ENCODE results near the gene TXNDC11.
"Not testable (repeated sequence)": the region's sequence is repeated elsewhere in the genome, so short reads cannot be mapped to it uniquely, and the experiment has no call there.

Gene TXNDC11

DNA sequence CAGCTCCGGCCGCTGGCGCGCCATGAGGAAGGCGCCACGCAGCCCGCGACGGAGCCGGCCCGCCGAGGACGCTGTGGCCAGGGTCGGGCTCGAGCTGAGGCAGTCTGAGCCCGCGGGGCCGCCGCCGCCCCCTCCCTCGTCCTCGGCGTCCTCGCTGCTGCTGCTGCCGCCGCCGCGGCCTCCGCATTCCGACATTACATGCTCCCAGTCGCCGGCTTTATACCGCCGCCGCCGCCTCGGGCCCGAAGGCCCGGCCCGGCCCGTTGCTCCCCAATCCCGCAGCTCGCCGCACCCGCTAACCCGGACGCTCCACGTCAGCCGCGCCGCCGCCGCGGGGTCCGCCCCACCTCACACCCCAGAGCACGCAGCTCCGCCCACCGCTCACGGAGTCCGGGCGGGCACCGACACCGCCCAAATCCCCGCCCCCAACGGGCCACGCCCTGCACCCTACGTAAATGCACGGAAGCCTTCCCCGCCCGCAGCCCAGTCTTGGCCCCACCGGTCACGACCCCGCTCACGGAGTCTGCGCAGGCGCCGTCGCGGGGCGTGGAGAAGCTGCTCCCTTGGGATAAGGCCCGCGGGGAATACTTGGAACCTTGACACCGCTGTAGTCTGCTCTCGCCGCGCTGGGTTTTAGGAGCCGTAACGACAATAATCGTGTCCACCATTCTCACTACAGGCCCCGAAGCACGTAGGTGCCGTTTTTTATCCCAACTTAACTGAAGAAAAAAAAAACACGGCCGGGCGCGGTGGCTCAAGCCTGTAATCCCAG is at the start of gene TXNDC11:
TSS of gene TXNDC11 (minus strand) at position 322 of the 772 bp plus-strand sequence. CDS start at position 195, 127 bp downstream.
- DNase-seq = peak; percentile 99

GRCh38 chr16:11791144-11791828 is 48.6 kb upstream of the TXNDC11 start:
- DNase-seq = no peak

- no peak for DNase-seq
Observed at GRCh38 chr16:11788914-11789313, 46.3 kb upstream of the TXNDC11 start.

GRCh38 chr16:11784980-11785599 is 42.4 kb upstream of the TXNDC11 start:
- DNase-seq = not testable (repeated sequence)

DNA sequence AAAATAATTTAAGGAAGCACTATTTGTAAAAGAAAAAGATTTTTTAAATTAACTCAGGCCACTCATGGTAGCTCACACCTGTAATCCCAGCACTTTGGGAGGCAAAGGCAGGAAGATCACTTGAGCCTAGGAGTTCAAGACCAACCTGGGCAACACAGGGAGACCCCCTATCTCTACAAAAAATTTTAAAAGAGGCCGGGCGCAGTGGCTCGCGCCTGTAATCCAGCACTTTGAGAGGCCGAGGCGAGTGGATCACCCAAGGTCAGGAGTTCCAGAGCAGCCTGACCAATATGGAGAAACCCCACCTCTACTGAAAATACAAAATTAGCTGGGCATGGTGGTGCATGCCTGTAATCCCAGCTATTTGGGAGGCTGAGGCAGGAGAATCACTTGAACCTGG is 41.7 kb upstream of the TXNDC11 start:
- DNase-seq = not testable (repeated sequence)

DNA sequence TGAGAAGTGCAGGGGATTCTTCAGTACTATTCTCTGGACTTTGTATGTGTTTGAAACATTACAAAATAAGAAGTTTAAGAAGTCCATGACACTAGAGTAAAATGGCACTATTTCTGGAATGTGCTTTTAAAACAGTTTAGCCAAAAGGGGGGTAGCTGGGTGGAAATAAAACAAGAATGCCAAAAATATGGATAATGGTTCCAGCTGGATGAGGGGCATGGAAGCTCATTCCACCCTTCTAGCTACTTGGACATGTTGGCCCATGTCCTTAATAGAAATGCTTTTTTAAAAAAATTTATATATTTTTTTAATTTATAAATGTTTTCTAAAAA is 41.3 kb upstream of the TXNDC11 start:
- no peak for DNase-seq

DNA sequence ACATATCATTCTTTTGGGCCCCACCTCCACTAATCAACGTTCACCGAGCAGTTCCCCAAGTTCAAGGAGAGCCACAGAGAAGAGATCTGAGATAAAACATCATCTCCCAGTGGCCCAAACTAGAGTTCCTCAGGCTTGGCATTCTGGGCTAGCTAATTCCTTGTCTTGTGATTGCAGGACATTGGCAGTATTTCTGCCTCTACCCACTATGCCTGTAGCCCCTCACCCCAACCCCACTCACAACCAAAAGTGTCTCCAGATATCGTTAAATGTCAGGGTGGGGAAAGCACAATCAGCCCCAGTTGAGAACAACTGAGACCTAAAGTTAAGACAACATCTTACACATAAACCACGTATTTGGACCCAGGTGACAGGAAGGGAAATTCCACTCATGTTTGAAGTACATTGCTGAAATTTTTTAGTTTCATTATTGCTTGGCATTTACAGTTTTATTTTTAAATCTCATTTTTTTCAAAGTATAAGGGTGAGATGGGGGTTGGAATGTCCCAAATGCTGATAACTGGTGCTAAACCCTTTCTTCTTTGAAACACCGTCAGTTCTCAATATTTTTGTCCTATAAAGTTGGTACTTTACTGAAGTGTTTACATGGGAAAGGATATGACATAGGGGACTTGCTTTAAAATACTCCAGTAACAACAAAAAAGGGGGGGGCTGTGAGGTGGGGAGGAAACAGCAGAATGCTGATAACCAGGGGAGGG is 40.8 kb upstream of the TXNDC11 start:
- peak; percentile 85 for DNase-seq

GRCh38 chr16:11781773-11782172 is 39.1 kb upstream of the TXNDC11 start:
- no peak for DNase-seq

GRCh38 chr16:11780991-11781680 is 38.5 kb upstream of the TXNDC11 start:
- DNase-seq = no peak

- no peak for DNase-seq
Observed at GRCh38 chr16:11779074-11779473, 36.4 kb upstream of the TXNDC11 start.

- no peak for DNase-seq
Observed at GRCh38 chr16:11774065-11774626, 31.5 kb upstream of the TXNDC11 start.

- DNase-seq = no peak
Observed at GRCh38 chr16:11768849-11769248, 26.2 kb upstream of the TXNDC11 start.

- no peak for DNase-seq
Observed at GRCh38 chr16:11762431-11762830, 19.8 kb upstream of the TXNDC11 start.

DNA sequence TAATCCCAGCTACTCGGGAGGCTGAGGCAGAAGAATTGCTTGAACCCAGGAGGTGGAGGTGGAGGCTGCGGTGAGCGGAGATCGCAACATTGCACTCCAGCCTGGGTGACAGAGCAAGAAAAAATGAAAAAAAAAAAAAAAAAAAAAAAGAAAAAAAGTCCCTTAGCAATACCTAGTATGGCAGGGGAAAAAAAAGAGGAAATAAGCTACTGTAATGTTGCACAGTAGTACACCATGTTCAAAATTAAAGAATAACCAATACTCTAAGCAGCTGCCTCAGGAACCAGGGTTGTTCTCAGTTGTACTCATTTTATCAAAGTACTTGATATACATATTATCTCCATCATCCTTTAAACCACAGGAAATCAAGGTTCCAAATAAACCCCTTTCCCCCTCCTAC is 17.3 kb upstream of the TXNDC11 start:
- DNase-seq = no peak

- no peak for DNase-seq
Observed at GRCh38 chr16:11759163-11759834, 16.6 kb upstream of the TXNDC11 start.

- DNase-seq = no peak
Observed at GRCh38 chr16:11757671-11758545, 15.3 kb upstream of the TXNDC11 start.

DNA sequence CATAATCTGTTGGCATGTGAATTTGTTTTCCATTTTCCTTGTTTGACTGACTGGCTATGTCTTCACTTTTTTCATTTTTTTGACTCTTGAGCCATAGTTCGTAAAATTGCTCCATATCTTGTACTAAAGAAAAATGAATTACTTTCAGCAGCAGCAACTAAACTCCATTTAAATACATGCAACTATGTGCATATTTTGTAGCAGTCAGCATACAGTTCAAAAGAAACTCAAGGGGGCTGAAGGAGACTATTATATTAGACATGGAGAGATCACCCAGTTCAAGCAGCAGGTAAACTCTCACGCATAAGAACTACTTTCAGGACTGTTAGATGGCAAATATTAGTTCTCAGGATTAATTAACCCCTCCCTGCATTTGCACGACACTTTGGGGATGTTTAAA is 13.6 kb upstream of the TXNDC11 start:
- DNase-seq = no peak

- no peak for DNase-seq
Observed at GRCh38 chr16:11755022-11755760, 12.5 kb upstream of the TXNDC11 start.

DNA sequence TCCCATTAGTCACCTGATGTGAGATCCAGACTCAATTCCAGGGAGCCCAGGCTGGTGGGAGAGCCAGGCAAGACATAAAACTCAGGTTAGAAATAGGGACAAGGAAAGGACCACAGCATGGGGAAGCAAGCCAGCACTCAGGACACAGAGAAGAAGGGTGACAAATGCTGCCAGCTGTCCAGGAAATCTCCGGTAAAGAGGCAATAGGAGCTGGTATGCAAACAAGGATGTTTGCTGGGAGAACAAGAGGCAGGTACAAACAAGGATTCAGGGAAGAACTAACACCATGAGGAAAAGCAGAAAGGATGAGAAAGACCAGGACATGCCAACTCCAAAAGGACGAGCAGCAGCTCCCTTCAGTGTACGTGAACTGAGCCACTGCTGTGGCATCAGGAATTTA is 10.2 kb upstream of the TXNDC11 start:
- DNase-seq = no peak

- DNase-seq = no peak
Observed at GRCh38 chr16:11750056-11750455, 7.4 kb upstream of the TXNDC11 start.

Measured in CD4-positive, alpha-beta T cell treated with Interleukin-12 subunit alpha and Interleukin-12 subunit beta, for 1 hour (primary cell).